Activated T-helper 2 cell treated with anti-CD3 and anti-CD28 coated beads, Interferon-gamma antibody, Interleukin-2, Interleukin-4, amounts not matched to agents 10 μg/mL and 5 μg/mL and 100 μg/mL, durations not matched to agents 14 hours and 24 hours and 36 hours (primary cell): ENCODE measurements around the gene RASEF. TPM values are rescaled to one million over a fixed set of nuclear protein-coding genes. Genes with fewer than 3 reads are reported as not detected.
"Not testable (repeated sequence)": the region's sequence is repeated elsewhere in the genome, so short reads cannot be mapped to it uniquely, and the experiment has no call there.

Experiments
- DNase-seq: peaks from one replicate; pipeline ENCODE4 v3.0.0; 2021; ENCODE audit warnings: low spot score
- H3K27ac Mint-ChIP-seq: one replicate; pipeline ENCODE4 v1.8.0; 2021; ENCODE audit warnings: mixed read lengths
- H3K27me3 Mint-ChIP-seq: one replicate; pipeline ENCODE4 v1.8.0; 2021; ENCODE audit warnings: low read depth, mixed read lengths
- H3K36me3 Mint-ChIP-seq: one replicate; pipeline ENCODE4 v1.8.0; 2021; ENCODE audit warnings: low read depth, mixed read lengths
- H3K4me1 Mint-ChIP-seq: one replicate; pipeline ENCODE4 v1.8.0; 2021; ENCODE audit warnings: low read depth, mixed read lengths
- H3K4me3 Mint-ChIP-seq: one replicate; pipeline ENCODE4 v1.8.0; 2021; ENCODE audit warnings: low read depth, mild to moderate bottlenecking, moderate library complexity, mixed read lengths
- H3K9me3 Mint-ChIP-seq: one replicate; pipeline ENCODE4 v1.8.0; 2021; ENCODE audit warnings: mixed read lengths
- intact Hi-C: fragments of 100-400 bp; cut with micrococcal nuclease; formaldehyde crosslinking; loops from one replicate; pipeline ENCODE4 v1.15.1; 2023
- total RNA-seq: library from RNA; stranded (reverse); gene quantifications from 2 replicates; pipeline ENCODE4 v1.2.3, GENCODE V29; 2022

The RASEF gene
- total RNA-seq, 1 donor from 2014 or later = not detected

DNA sequence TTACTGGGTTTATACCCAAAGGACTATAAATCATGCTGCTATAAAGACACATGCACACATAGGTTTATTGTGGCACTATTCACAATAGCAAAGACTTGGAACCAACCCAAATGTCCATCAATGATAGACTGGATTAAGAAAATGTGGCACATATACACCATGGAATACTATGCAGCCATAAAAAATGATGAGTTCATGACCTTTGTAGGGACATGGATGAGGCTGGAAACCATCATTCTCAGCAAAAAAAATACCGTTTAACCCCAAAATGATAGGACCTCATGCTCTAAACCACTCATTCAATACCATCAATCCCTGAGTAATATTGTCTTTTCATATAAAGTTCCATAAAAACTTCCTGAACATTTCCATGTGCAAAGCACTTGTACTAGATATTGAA lies 128.9 kb downstream of the RASEF start:
- intact Hi-C loops, H3K4me3 Mint-ChIP-seq, H3K27me3 Mint-ChIP-seq: not testable (repeated sequence)

DNA sequence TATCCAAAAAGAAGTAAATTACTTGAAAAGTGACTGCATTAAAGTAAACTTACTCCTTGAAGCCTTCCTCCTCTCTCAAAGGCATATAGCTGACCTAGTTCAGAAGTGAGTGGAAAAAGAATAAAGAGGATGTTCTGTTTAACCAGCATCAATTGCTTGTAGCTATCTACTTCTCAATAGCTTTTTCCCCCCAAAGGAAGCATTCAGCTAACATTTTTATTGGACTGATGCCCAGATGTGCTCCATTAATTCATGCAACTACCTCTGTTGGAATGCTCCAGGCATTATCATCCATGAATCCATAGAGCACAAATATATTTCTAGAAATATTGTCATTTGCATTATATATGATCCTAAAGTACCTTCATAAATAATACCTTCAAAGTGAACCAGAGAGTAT lies 132.8 kb downstream of the RASEF start:
- no peak for DNase-seq
- Mint-ChIP-seq H3K9me3 (no peaks in the 10 kb centered on the region), H3K4me1 (no peaks in the 10 kb centered on the region), H3K27ac (no peak overlapping the region), H3K4me3 (no peak overlapping the region), H3K36me3 (no peaks in the 10 kb centered on the region), H3K27me3 (no peaks in the 10 kb centered on the region)
- intact Hi-C loops = no loop called here

More for the DNA sequence above, 128.9 kb downstream of the RASEF start:
- not testable (repeated sequence) for H3K4me1 Mint-ChIP-seq, DNase-seq, H3K9me3 Mint-ChIP-seq, H3K27ac Mint-ChIP-seq, H3K36me3 Mint-ChIP-seq
